ENCODE data around the gene MEGF11. TPM values are rescaled to one million over a fixed set of nuclear protein-coding genes. Genes with fewer than 3 reads are reported as not detected.

The MEGF11 gene
- polyA plus RNA-seq, 1 donor, result 0.66 TPM

DNA sequence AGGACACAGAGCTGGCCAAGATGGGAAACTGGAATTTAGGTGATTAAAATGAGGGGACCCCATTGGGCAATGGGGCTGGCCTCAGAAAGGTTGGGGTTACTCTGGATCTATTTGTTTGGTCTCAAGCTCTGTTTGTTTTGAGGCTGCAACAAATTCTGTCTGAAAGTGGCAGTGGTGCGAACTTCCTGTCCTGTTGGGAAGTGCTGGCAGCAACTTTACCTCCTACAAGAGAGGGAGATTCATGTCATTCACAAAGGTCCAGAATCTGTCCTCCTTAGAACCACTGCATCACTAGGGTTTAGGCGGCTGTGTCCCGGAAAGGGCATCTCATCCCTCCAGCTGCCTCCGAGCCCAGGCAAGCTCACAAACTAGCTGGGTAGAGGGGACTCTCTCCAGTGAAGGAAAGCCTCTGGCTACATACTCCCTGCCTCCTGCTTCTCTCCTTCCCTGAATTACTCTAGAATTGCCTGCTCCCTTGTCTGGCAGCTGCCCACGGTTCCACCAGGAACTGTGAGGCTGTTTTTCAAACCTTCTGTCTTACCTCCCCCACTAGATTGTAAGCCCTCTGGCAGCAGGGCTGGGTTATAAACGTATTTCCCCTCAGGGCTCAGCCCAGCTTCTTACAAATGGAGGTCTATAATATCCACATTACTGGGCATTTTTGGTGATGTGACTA is 23.6 kb downstream of the MEGF11 start:
- H3K4me1 ChIP-seq (ENCODE audit: control insufficient read depth, insufficient read depth, low read length), result no peaks in the 10 kb centered on the region
- no peak overlapping the region for H3K27ac ChIP-seq (ENCODE audit: low read length)
- no peak overlapping the region for H3K4me3 ChIP-seq (ENCODE audit: low read length)
- WGBS (ENCODE audit: insufficient coverage, low lambda C conversion rate), result no CpG with 5 or more reads among the region's 6 CpGs
- H3K9me3 ChIP-seq (ENCODE audit: control insufficient read depth, low read depth, low read length), result peaks cover 6% of the 10 kb centered on the region
- DNase-seq, result no peak
- H3K27me3 ChIP-seq (ENCODE audit: control insufficient read depth, insufficient read depth, low read length), result peaks cover 11% of the 10 kb centered on the region
- no peaks in the 10 kb centered on the region for H3K36me3 ChIP-seq (ENCODE audit: control insufficient read depth, insufficient read depth, low read length)

DNA sequence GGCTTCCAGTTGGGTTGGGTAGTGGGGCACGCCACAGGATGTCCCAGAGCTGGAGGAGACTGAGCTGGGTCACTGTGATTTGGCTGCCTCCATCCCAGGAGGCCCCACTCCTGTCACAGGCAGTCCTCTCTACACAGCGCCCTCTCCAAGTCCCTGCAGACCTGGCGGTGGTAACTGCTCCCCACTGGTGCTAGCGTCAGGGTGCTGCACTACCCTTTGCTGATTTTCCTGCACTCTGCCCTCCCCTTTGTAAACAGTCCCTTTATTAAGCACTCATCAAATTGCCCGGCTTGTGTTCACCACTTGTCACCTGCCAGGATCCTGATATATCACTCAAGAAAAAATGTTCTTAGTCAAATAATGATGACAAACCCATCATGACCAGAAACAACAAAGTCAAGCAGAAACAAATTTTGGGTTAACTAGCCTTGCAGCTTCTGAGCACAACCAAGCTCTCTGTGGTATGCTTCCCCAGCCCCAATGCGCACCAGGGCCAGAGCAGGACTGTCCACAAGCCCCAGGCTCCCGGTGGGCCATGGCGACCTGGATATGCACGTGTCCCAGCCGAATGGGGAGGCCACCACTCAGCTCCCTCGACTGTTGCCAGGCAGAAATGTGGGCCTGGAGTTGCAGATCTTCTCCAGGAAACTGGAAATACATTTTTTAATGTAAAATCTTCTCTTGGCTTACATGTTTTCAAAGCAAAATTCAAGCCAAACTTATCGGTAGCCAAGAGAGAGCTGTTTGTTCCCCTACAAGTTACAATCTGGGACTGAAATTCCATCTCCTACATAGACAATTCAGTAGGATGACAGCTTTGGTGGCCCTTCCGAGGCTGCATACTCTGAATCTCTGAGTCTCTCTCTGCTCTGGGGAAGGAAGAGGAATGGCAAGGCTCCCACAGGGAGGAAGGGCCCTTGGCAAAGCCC is 24.5 kb downstream of the MEGF11 start:
- H3K9me3 ChIP-seq (ENCODE audit: control insufficient read depth, low read depth, low read length), result peaks cover 6% of the 10 kb centered on the region
- no peak overlapping the region for H3K27ac ChIP-seq (ENCODE audit: low read length)
- no peak for DNase-seq
- WGBS (ENCODE audit: insufficient coverage, low lambda C conversion rate), result no CpG with 5 or more reads among the region's 13 CpGs
- H3K4me3 ChIP-seq (ENCODE audit: low read length), result no peak overlapping the region
- H3K36me3 ChIP-seq (ENCODE audit: control insufficient read depth, insufficient read depth, low read length), result no peaks in the 10 kb centered on the region
- no peaks in the 10 kb centered on the region for H3K4me1 ChIP-seq (ENCODE audit: control insufficient read depth, insufficient read depth, low read length)
- peaks cover 11% of the 10 kb centered on the region for H3K27me3 ChIP-seq (ENCODE audit: control insufficient read depth, insufficient read depth, low read length)

DNA sequence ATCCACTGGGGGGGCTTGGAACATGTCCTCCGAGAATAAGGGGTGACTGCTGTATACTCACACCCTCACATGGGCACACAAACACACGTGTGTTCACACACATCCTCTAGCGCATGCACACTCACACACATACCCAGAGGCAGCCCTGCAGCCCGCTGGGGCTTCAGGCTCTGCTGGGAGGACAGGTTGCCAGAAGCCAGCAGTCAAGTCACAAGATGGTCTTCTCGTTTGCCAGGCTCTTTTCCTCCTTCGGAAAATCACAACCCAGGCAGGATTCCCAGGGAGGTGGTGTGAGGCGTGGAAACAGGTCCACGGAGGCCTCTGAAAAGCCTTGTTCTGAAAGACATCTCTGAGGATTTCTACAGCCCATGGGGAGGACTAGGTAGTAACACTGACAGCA is 26.8 kb downstream of the MEGF11 start:
- Histone ChIP-seq H3K27ac (ENCODE audit: low read length) (no peak overlapping the region), H3K4me3 (ENCODE audit: low read length) (no peak overlapping the region), H3K36me3 (ENCODE audit: control insufficient read depth, insufficient read depth, low read length) (no peaks in the 10 kb centered on the region), H3K27me3 (ENCODE audit: control insufficient read depth, insufficient read depth, low read length) (peaks cover 14% of the 10 kb centered on the region), H3K4me1 (ENCODE audit: control insufficient read depth, insufficient read depth, low read length) (no peaks in the 10 kb centered on the region), H3K9me3 (ENCODE audit: control insufficient read depth, low read depth, low read length) (peaks cover 6% of the 10 kb centered on the region)
- no CpG with 5 or more reads among the region's 8 CpGs for WGBS (ENCODE audit: insufficient coverage, low lambda C conversion rate)
- no peak for DNase-seq

DNA sequence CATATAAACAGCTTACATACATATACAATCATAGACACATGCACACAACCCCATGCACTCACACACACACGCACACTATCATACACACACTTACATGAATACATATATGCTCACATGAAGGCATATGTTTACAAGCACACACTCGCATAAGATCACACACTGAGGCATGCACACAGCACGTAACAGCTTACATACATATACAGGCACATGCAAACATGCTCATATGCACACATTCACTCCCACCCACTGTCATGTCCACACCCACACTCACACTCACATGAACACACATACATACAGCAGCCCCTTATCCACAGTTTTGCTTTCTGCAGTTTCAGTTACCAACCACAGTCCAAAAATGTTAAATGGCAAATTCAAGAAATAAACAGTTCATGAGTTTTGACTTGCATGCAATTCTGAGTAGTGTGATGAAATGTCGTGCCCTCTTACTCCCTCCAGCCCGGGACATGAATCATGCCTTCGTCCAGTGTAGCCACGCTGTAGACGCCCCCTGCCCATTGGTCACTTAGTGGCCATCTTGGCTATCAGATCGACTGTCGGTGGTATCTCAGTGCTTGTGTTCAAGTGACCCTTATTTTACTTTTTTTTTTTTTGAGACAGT is 27.8 kb downstream of the MEGF11 start:
- Histone ChIP-seq H3K4me3 (ENCODE audit: low read length) (no peak overlapping the region), H3K27me3 (ENCODE audit: control insufficient read depth, insufficient read depth, low read length) (peaks cover 18% of the 10 kb centered on the region), H3K27ac (ENCODE audit: low read length) (no peak overlapping the region), H3K36me3 (ENCODE audit: control insufficient read depth, insufficient read depth, low read length) (no peaks in the 10 kb centered on the region), H3K4me1 (ENCODE audit: control insufficient read depth, insufficient read depth, low read length) (no peaks in the 10 kb centered on the region), H3K9me3 (ENCODE audit: control insufficient read depth, low read depth, low read length) (peaks cover 6% of the 10 kb centered on the region)
- no peak for DNase-seq
- 100% methylated on average over 1 of the region's 10 CpGs for WGBS (ENCODE audit: insufficient coverage, low lambda C conversion rate)

- H3K4me3 ChIP-seq (ENCODE audit: low read length), result no peak overlapping the region
- no peaks in the 10 kb centered on the region for H3K4me1 ChIP-seq (ENCODE audit: control insufficient read depth, insufficient read depth, low read length)
- H3K27ac ChIP-seq (ENCODE audit: low read length), result no peak overlapping the region
- WGBS (ENCODE audit: insufficient coverage, low lambda C conversion rate), result no CpG with 5 or more reads among the region's 6 CpGs
- H3K9me3 ChIP-seq (ENCODE audit: control insufficient read depth, low read depth, low read length), result peaks cover 6% of the 10 kb centered on the region
- peaks cover 19% of the 10 kb centered on the region for H3K27me3 ChIP-seq (ENCODE audit: control insufficient read depth, insufficient read depth, low read length)
- no peak for DNase-seq
- H3K36me3 ChIP-seq (ENCODE audit: control insufficient read depth, insufficient read depth, low read length), result no peaks in the 10 kb centered on the region
Measured at GRCh38 chr15:66224946-66225345, 28.6 kb downstream of the MEGF11 start.

DNA sequence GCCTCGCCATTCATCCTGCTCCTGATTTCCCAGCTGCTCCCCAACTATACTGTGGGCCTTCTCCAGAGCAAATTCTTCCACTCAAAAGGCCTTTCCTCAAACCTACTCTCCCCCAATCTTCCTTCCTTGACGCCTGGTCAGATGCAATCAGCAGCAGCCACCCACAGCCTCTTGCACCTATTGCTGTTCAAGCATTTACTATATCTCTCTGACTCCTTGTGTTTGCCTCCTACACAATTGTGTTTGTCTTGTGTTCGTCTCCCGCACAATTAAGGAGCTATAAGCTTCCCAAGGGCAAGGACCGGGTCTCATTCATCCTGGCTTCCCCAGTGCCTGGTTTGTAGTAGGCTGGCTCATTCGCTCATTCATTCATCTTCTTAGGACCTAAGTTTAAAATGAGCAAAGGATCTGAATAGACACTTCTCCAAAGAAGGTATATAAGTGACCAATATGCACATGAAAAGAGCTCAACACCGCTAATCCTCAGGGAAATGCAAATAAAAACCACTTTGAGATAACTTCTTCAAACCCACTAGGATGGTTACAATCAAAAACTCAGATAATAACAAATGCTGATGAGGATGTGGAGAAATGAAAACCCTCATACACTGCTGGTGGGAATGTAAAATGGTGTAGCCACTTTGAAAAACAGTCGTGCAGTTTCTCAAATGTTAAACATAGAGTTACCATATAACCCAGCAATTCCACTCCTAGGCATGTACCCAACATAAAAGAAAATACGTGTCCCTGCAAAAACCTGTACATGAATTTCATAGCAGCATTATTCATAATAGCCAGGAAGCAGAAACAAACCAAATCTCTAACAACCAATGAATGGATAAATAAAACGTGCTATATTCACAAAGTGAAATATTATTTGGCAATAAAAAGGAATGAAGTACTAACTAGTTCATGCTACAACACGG is 31.0 kb downstream of the MEGF11 start:
- no peak for DNase-seq
- Histone ChIP-seq H3K4me3 (ENCODE audit: low read length) (no peak overlapping the region), H3K4me1 (ENCODE audit: control insufficient read depth, insufficient read depth, low read length) (no peaks in the 10 kb centered on the region), H3K27ac (ENCODE audit: low read length) (no peak overlapping the region), H3K27me3 (ENCODE audit: control insufficient read depth, insufficient read depth, low read length) (peaks cover 19% of the 10 kb centered on the region), H3K9me3 (ENCODE audit: control insufficient read depth, low read depth, low read length) (no peaks in the 10 kb centered on the region), H3K36me3 (ENCODE audit: control insufficient read depth, insufficient read depth, low read length) (no peaks in the 10 kb centered on the region)
- WGBS (ENCODE audit: insufficient coverage, low lambda C conversion rate), result 50% methylated on average over 2 of the region's 11 CpGs

DNA sequence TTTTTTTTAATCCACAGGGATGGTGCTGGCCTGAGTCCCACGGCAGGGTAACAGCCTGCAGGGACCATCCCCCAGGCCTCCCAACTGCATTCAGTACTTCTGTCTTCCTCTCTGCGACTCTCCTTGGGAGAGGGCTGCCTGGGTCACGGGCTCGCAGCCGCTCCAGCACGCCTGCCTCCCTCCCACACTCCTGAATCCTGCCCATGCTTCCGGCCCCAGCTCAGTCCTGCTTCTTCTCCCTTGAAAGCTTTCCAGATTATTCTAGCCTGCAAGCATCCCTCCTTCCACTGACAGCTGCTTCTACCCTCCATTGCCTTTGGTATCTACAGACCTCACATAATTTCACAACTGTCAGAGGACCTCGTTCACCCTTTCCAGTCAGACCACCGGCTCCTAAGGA is 32.4 kb downstream of the MEGF11 start:
- Histone ChIP-seq H3K4me1 (ENCODE audit: control insufficient read depth, insufficient read depth, low read length) (no peaks in the 10 kb centered on the region), H3K27ac (ENCODE audit: low read length) (no peak overlapping the region), H3K27me3 (ENCODE audit: control insufficient read depth, insufficient read depth, low read length) (peaks cover 26% of the 10 kb centered on the region), H3K9me3 (ENCODE audit: control insufficient read depth, low read depth, low read length) (no peaks in the 10 kb centered on the region), H3K36me3 (ENCODE audit: control insufficient read depth, insufficient read depth, low read length) (no peaks in the 10 kb centered on the region), H3K4me3 (ENCODE audit: low read length) (no peak overlapping the region)
- no peak for DNase-seq
- no CpG with 5 or more reads among the region's 9 CpGs for WGBS (ENCODE audit: insufficient coverage, low lambda C conversion rate)

GRCh38 chr15:66220601-66221000 is 32.9 kb downstream of the MEGF11 start:
- H3K27me3 ChIP-seq (ENCODE audit: control insufficient read depth, insufficient read depth, low read length), result peaks cover 27% of the 10 kb centered on the region
- no peak for DNase-seq
- no CpG with 5 or more reads among the region's 6 CpGs for WGBS (ENCODE audit: insufficient coverage, low lambda C conversion rate)
- H3K4me1 ChIP-seq (ENCODE audit: control insufficient read depth, insufficient read depth, low read length), result no peaks in the 10 kb centered on the region
- no peak overlapping the region for H3K4me3 ChIP-seq (ENCODE audit: low read length)
- H3K9me3 ChIP-seq (ENCODE audit: control insufficient read depth, low read depth, low read length), result no peaks in the 10 kb centered on the region
- no peak overlapping the region for H3K27ac ChIP-seq (ENCODE audit: low read length)
- H3K36me3 ChIP-seq (ENCODE audit: control insufficient read depth, insufficient read depth, low read length), result no peaks in the 10 kb centered on the region

DNA sequence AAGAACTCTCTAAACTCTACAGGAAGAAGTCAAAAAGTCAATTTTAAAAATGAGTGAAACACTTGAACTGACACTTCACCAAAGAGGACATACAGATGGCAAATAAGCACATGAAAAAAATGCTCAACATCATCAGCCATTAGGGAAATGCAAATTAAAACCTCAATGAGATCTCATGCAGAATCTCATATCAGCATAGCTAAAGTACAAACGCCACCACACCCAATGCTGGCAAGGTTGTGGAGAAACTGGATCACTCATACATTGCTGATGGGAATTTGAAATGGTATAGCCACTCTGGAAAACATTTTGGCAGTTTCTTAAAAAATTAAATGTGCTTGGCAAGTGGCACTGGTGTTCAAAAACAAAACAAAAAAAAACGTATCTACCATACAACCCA is 34.2 kb downstream of the MEGF11 start:
- Histone ChIP-seq H3K27ac (ENCODE audit: low read length) (no peak overlapping the region), H3K4me1 (ENCODE audit: control insufficient read depth, insufficient read depth, low read length) (no peaks in the 10 kb centered on the region), H3K4me3 (ENCODE audit: low read length) (no peak overlapping the region), H3K9me3 (ENCODE audit: control insufficient read depth, low read depth, low read length) (no peaks in the 10 kb centered on the region), H3K36me3 (ENCODE audit: control insufficient read depth, insufficient read depth, low read length) (no peaks in the 10 kb centered on the region), H3K27me3 (ENCODE audit: control insufficient read depth, insufficient read depth, low read length) (peaks cover 29% of the 10 kb centered on the region)
- no peak for DNase-seq
- WGBS (ENCODE audit: insufficient coverage, low lambda C conversion rate), result 73% methylated on average over 2 of the region's 2 CpGs

DNA sequence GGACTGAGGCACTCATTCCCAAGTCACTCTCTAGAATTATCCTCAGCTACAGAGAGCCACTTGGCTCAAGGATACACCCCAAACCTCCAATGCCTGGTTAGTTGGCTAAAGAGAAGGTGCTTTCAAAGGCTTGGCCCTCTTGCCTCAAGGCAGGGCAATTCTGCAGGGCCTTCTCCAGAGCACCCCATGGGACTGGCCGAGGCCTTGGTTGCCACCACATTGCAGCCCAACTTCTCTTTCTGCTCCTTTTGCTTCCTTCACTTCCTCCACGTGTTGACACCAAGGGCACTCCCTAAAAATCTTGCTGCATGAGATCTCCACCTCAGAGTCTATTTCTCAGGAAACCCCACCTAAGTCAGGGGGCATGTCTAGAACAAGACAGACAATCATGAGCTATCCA is 36.7 kb downstream of the MEGF11 start:
- Histone ChIP-seq H3K9me3 (ENCODE audit: control insufficient read depth, low read depth, low read length) (no peaks in the 10 kb centered on the region), H3K27ac (ENCODE audit: low read length) (no peak overlapping the region), H3K4me3 (ENCODE audit: low read length) (no peak overlapping the region), H3K4me1 (ENCODE audit: control insufficient read depth, insufficient read depth, low read length) (no peaks in the 10 kb centered on the region), H3K27me3 (ENCODE audit: control insufficient read depth, insufficient read depth, low read length) (peaks cover 26% of the 10 kb centered on the region), H3K36me3 (ENCODE audit: control insufficient read depth, insufficient read depth, low read length) (no peaks in the 10 kb centered on the region)
- no CpG with 5 or more reads among the region's 2 CpGs for WGBS (ENCODE audit: insufficient coverage, low lambda C conversion rate)
- no peak for DNase-seq
